Upper lobe of left lung (tissue), 4 donors: Measurements from ENCODE around the gene PLXNA4.

Experiments
- POLR2A ChIP-seq, 4 donors: fragments of 450-650 bp; IDR thresholded peaks; one replicate each; pipeline ENCODE4 v1.5.1; 2016 to 2017; ENCODE audit warnings: antibody characterized with exemption in 4 of 4, mild to moderate bottlenecking in 2 of 4
- POLR2AphosphoS5 ChIP-seq, 2 donors: sonication (generic); formaldehyde crosslinking; IDR thresholded peaks; one replicate each; pipeline ENCODE4 v1.5.1; 2017; ENCODE audit warnings: antibody characterized with exemption in 2 of 2
- TF ChIP-seq, protein P1 (sequence below), 6 experiments: fragments of 450-650 bp in 4 of 6; fragments of 200-600 bp in 2 of 6; sonication (generic) in 2 of 6; IDR thresholded peaks; one replicate each; pipeline ENCODE4 v1.5.1; 2016 to 2019; ENCODE audit warnings: antibody characterized with exemption in 6 of 6

DNA sequence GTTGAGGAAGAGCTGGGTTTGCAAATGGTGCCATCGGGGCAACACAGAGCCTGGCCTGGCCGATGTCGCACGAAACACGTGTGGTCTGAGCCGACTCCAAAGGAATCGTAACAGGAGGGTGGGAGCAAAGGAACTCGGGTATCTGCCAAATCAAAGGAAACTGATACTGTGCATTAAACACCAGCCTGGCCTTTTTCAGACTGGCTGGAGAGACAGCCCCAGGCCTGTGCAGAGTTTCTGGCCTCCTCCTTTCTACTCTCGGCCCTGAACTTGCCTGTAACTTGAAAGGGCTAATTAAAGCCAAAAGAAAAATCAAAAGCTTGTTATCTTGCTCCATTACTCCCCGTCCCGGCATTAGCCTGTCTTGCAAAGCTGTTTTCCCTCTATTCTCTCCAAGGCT lies 71.4 kb downstream of the PLXNA4 start:
- TF ChIP-seq, protein P1, sequence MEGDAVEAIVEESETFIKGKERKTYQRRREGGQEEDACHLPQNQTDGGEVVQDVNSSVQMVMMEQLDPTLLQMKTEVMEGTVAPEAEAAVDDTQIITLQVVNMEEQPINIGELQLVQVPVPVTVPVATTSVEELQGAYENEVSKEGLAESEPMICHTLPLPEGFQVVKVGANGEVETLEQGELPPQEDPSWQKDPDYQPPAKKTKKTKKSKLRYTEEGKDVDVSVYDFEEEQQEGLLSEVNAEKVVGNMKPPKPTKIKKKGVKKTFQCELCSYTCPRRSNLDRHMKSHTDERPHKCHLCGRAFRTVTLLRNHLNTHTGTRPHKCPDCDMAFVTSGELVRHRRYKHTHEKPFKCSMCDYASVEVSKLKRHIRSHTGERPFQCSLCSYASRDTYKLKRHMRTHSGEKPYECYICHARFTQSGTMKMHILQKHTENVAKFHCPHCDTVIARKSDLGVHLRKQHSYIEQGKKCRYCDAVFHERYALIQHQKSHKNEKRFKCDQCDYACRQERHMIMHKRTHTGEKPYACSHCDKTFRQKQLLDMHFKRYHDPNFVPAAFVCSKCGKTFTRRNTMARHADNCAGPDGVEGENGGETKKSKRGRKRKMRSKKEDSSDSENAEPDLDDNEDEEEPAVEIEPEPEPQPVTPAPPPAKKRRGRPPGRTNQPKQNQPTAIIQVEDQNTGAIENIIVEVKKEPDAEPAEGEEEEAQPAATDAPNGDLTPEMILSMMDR (IDR thresholded peaks at IDR 0.05), result no peak
- TF ChIP-seq POLR2A (IDR thresholded peaks at IDR 0.05), result no peak
- TF ChIP-seq POLR2AphosphoS5 (IDR thresholded peaks at IDR 0.05), result no peak
